Liver (tissue), 9 donors: Measurements from ENCODE around the gene SERPINF2. TPM values are rescaled to one million over a fixed set of nuclear protein-coding genes. Genes with fewer than 3 reads are reported as not detected.
"Not testable (repeated sequence)": the region's sequence is repeated elsewhere in the genome, so short reads cannot be mapped to it uniquely, and the experiment has no call there.

ENCODE experiments used
- DNase-seq: peaks from one replicate; pipeline ENCODE4 v3.0.0-alpha.2; 2017; ENCODE audit warnings: low spot score
- H3K27ac ChIP-seq, 2 donors: one replicate each; pipeline ENCODE4 v1.7.0; 2013; ENCODE audit warnings: inconsistent platforms in 2 of 2, low read length in 2 of 2, control low read depth in 1 of 2, low read depth in 1 of 2, mild to moderate bottlenecking in 1 of 2
- H3K27me3 ChIP-seq, 4 donors: one replicate each; pipeline versions ENCODE4 v1.6.1 to v1.7.0; 2013; ENCODE audit warnings: low read length in 3 of 4, inconsistent platforms in 1 of 4, mild to moderate bottlenecking in 1 of 4, moderate library complexity in 1 of 4; ENCODE audit not compliant: control insufficient read depth in 4 of 4, insufficient read depth in 4 of 4
- H3K36me3 ChIP-seq, 4 donors: one replicate each; pipeline versions ENCODE4 v1.6.1 to v1.7.0; 2013; ENCODE audit warnings: low read length in 3 of 4, mild to moderate bottlenecking in 3 of 4, low read depth in 1 of 4, moderate library complexity in 1 of 4; ENCODE audit not compliant: control insufficient read depth in 4 of 4, insufficient read depth in 3 of 4
- H3K4me1 ChIP-seq, 4 donors: one replicate each; pipeline versions ENCODE4 v1.6.1 to v1.7.0; 2013; ENCODE audit warnings: low read length in 3 of 4, mild to moderate bottlenecking in 3 of 4, moderate library complexity in 1 of 4; ENCODE audit not compliant: control insufficient read depth in 4 of 4, insufficient read depth in 4 of 4
- H3K4me3 ChIP-seq, 3 donors: one replicate each; pipeline versions ENCODE4 v1.6.1 to v1.7.0; 2013; ENCODE audit warnings: low read length in 3 of 3, control low read depth in 1 of 3, low read depth in 1 of 3, mild to moderate bottlenecking in 1 of 3
- H3K9ac ChIP-seq, 2 donors: one replicate each; pipeline ENCODE4 v1.7.0; 2013; ENCODE audit warnings: low read length in 2 of 2, mild to moderate bottlenecking in 2 of 2, moderate library complexity in 2 of 2, control low read depth in 1 of 2, low read depth in 1 of 2
- H3K9me3 ChIP-seq, 4 donors: one replicate each; pipeline versions ENCODE4 v1.6.1 to v1.7.0; 2013; ENCODE audit warnings: low read length in 3 of 4; ENCODE audit not compliant: control insufficient read depth in 4 of 4
- ATF3 ChIP-seq: IDR thresholded peaks from 2 replicates; pipeline ENCODE4 v1.6.1; 2016; ENCODE audit warnings: antibody characterized with exemption
- CTCF ChIP-seq: fragments of 150-350 bp; IDR thresholded peaks from 2 replicates; pipeline ENCODE4 v1.5.1; 2017; ENCODE audit warnings: improper control_type of control experiment, low read depth, low read length; ENCODE audit not compliant: missing input control
- FOXA2 ChIP-seq: IDR thresholded peaks from 2 replicates; pipeline ENCODE4 v1.6.1; 2016; ENCODE audit warnings: antibody characterized with exemption
- GABPA ChIP-seq, 2 donors: IDR thresholded peaks in 1 of 2; conservative IDR thresholded peaks in 1 of 2; 2 replicates each; pipeline ENCODE4 v1.6.1; 2016; ENCODE audit warnings: antibody characterized with exemption in 2 of 2, mild to moderate bottlenecking in 1 of 2, moderate library complexity in 1 of 2
- HNF4A ChIP-seq, 2 donors: conservative IDR thresholded peaks; 2 replicates each; pipeline ENCODE4 v1.6.1; 2016; ENCODE audit warnings: antibody characterized with exemption in 2 of 2, mild to moderate bottlenecking in 2 of 2
- HNF4G ChIP-seq: IDR thresholded peaks from 2 replicates; pipeline ENCODE4 v1.6.1; 2016; ENCODE audit warnings: antibody characterized with exemption
- NR2F2 ChIP-seq: IDR thresholded peaks from 2 replicates; pipeline ENCODE4 v1.6.1; 2016; ENCODE audit warnings: antibody characterized with exemption
- RAD21 ChIP-seq, 2 donors: IDR thresholded peaks; 2 replicates each; pipeline ENCODE4 v1.6.1; 2016; ENCODE audit warnings: antibody characterized with exemption in 2 of 2, mild to moderate bottlenecking in 2 of 2
- SP1 ChIP-seq: IDR thresholded peaks from 2 replicates; pipeline ENCODE4 v1.6.1; 2018; ENCODE audit warnings: antibody characterized with exemption, mild to moderate bottlenecking
- TAF1 ChIP-seq: conservative IDR thresholded peaks from 2 replicates; pipeline ENCODE4 v1.6.1; 2016; ENCODE audit warnings: antibody characterized with exemption, mild to moderate bottlenecking
- ZBTB33 ChIP-seq: IDR thresholded peaks from 2 replicates; pipeline ENCODE4 v1.6.1; 2016; ENCODE audit warnings: antibody characterized with exemption
- WGBS: extraction: QIAGEN DNeasy Blood & Tissue Kit; methylation state at CpG from one replicate; pipeline ENCODE4 v1.1.7; 2013; 5-methylcytosine and 5-hydroxymethylcytosine counted together
- polyA plus RNA-seq, 2 donors: library from polyadenylated mRNA; stranded (reverse) in 1 of 2; unstranded in 1 of 2; fragments of 200-250 nt in 1 of 2; fragments of >200 nt in 1 of 2; fragmentation: Nextera tagmentation in 1 of 2; extraction: Ambion mirVana in 1 of 2; gene quantifications; one replicate each; pipeline versions ENCODE4 v1.2.1 to v1.2.3, GENCODE V29; 2013 to 2015
- total RNA-seq, 2 donors: library from RNA; depleted of rRNA; stranded (reverse); fragments of >200 nt; gene quantifications; one replicate each; pipeline ENCODE4 v1.2.3, GENCODE V29; 2014
- donor health status: healthy.
- donor health status: healthy.
- donor health status: healthy.
- donor health status: healthy.
- donor health status: healthy.

The SERPINF2 gene
- total and polyA plus RNA-seq, 4 donors, result 477 to 1,248 (median 675) TPM

GRCh38 chr17:1797846-1798245 is 55.2 kb downstream of the SERPINF2 start:
- H3K4me1 ChIP-seq, result peaks cover 3 to 12% (median 8%) of the 10 kb centered on the region in 4 donors
- not testable (repeated sequence) for H3K9ac ChIP-seq, H3K36me3 ChIP-seq, H3K9me3 ChIP-seq, H3K27me3 ChIP-seq, H3K27ac ChIP-seq, DNase-seq, H3K4me3 ChIP-seq
- WGBS, result 82% methylated on average over 8 of the region's 8 CpGs
- TF ChIP-seq HNF4A (conservative IDR thresholded peaks at IDR 0.05) (peak; percentile 64 to 78), RAD21 (IDR thresholded peaks at IDR 0.05) (peak in 1 of 2 donors; percentile 8)

GRCh38 chr17:1800240-1800639 is 57.6 kb downstream of the SERPINF2 start:
- Histone ChIP-seq H3K4me1 (peaks cover 3 to 18% (median 8%) of the 10 kb centered on the region in 4 donors), H3K27ac (no peak overlapping the region), H3K9me3 (no peaks in the 10 kb centered on the region), H3K27me3 (no peaks in the 10 kb centered on the region), H3K4me3 (no peak overlapping the region), H3K36me3 (peaks cover 3 to 12% (median 7%) of the 10 kb centered on the region in 4 donors), H3K9ac (no peak overlapping the region)
- WGBS, result 94% methylated on average over 7 of the region's 7 CpGs
- no peak for TF ChIP-seq CTCF
- no peak for TF ChIP-seq ZBTB33
- TF ChIP-seq HNF4A (conservative IDR thresholded peaks at IDR 0.05), result no peak
- no peak for TF ChIP-seq FOXA2
- no peak for TF ChIP-seq HNF4G
- no peak for TF ChIP-seq TAF1
- no peak for TF ChIP-seq ATF3
- no peak for TF ChIP-seq SP1
- no peak for TF ChIP-seq GABPA (IDR thresholded peaks at IDR 0.05 in 1 of 2, conservative IDR thresholded peaks at IDR 0.05 in 1 of 2)
- no peak for DNase-seq

- 89% methylated on average over 4 of the region's 4 CpGs for whole genome bisulfite sequencing
- Histone ChIP-seq H3K9me3 (no peaks in the 10 kb centered on the region), H3K27ac (no peak overlapping the region), H3K27me3 (no peaks in the 10 kb centered on the region), H3K36me3 (peaks cover 3 to 12% (median 7%) of the 10 kb centered on the region in 4 donors), H3K9ac (no peak overlapping the region), H3K4me3 (no peak overlapping the region), H3K4me1 (peaks cover 3 to 18% (median 8%) of the 10 kb centered on the region in 4 donors)
- TF ChIP-seq NR2F2 (peak; percentile 35), RAD21 (IDR thresholded peaks at IDR 0.05) (no peak)
- no peak for DNase-seq
These were observed 58.0 kb downstream of the SERPINF2 start for GRCh38 chr17:1800712-1801111.
